ENCODE results near the gene RIPOR3.

RIPOR3 gene

GRCh38 chr20:50655311-50655880 lies 35.9 kb downstream of the RIPOR3 start:
- DNase-seq (ENCODE audit: low spot score), result no peak
- no peak for TF ChIP-seq CTCF (IDR thresholded peaks at IDR 0.05; ENCODE audit: extremely low read depth, missing control alignments)

- no peak for DNase-seq (ENCODE audit: low spot score)
These were observed 36.4 kb downstream of the RIPOR3 start for GRCh38 chr20:50654904-50655303.

GRCh38 chr20:50652702-50653294 lies 38.5 kb downstream of the RIPOR3 start:
- DNase-seq (ENCODE audit: low spot score), result no peak
- TF ChIP-seq CTCF (IDR thresholded peaks at IDR 0.05; ENCODE audit: extremely low read depth, missing control alignments), result no peak

More at GRCh38 chr20:50654904-50655303, 36.4 kb downstream of the RIPOR3 start:
- TF ChIP-seq CTCF (IDR thresholded peaks at IDR 0.05; ENCODE audit: extremely low read depth, missing control alignments), result no peak

- no peak for TF ChIP-seq CTCF (IDR thresholded peaks at IDR 0.05; ENCODE audit: extremely low read depth, missing control alignments)
- DNase-seq (ENCODE audit: low spot score), result no peak
These were observed 39.7 kb downstream of the RIPOR3 start for GRCh38 chr20:50651676-50652075.

GRCh38 chr20:50649590-50649989 lies 41.8 kb downstream of the RIPOR3 start:
- no peak for TF ChIP-seq CTCF (IDR thresholded peaks at IDR 0.05; ENCODE audit: extremely low read depth, missing control alignments)
- no peak for DNase-seq (ENCODE audit: low spot score)

- no peak for DNase-seq (ENCODE audit: low spot score)
- no peak for TF ChIP-seq CTCF (IDR thresholded peaks at IDR 0.05; ENCODE audit: extremely low read depth, missing control alignments)
These were observed 42.7 kb downstream of the RIPOR3 start for GRCh38 chr20:50648651-50649050.

GRCh38 chr20:50646483-50646996 lies 44.8 kb downstream of the RIPOR3 start:
- TF ChIP-seq CTCF (IDR thresholded peaks at IDR 0.05; ENCODE audit: extremely low read depth, missing control alignments), result no peak
- DNase-seq (ENCODE audit: low spot score), result no peak

All from GM20000 (cell line).